ENCODE measurements around the gene GALNT9.

The GALNT9 gene

GRCh38 chr12:132328282-132329029, 933 bp downstream of the GALNT9 start:
- no peak for DNase-seq (ENCODE audit: low spot score)
- no peak for TF ChIP-seq CTCF (IDR thresholded peaks at IDR 0.05; ENCODE audit: extremely low read depth, missing control alignments)

GRCh38 chr12:132327336-132328171, 1.8 kb downstream of the GALNT9 start:
- no peak for DNase-seq (ENCODE audit: low spot score)
- TF ChIP-seq CTCF (IDR thresholded peaks at IDR 0.05; ENCODE audit: extremely low read depth, missing control alignments) = no peak

- no peak for DNase-seq (ENCODE audit: low spot score)
- no peak for TF ChIP-seq CTCF (IDR thresholded peaks at IDR 0.05; ENCODE audit: extremely low read depth, missing control alignments)
Observed at GRCh38 chr12:132326646-132327045, 2.7 kb downstream of the GALNT9 start.

- no peak for DNase-seq (ENCODE audit: low spot score)
- TF ChIP-seq CTCF (IDR thresholded peaks at IDR 0.05; ENCODE audit: extremely low read depth, missing control alignments) = no peak
Observed at GRCh38 chr12:132325733-132326130, 3.7 kb downstream of the GALNT9 start.

- TF ChIP-seq CTCF (IDR thresholded peaks at IDR 0.05; ENCODE audit: extremely low read depth, missing control alignments) = no peak
- no peak for DNase-seq (ENCODE audit: low spot score)
Observed at GRCh38 chr12:132324841-132325732, 4.3 kb downstream of the GALNT9 start.

GRCh38 chr12:132324173-132324572, 5.2 kb downstream of the GALNT9 start:
- DNase-seq (ENCODE audit: low spot score) = no peak
- no peak for TF ChIP-seq CTCF (IDR thresholded peaks at IDR 0.05; ENCODE audit: extremely low read depth, missing control alignments)

Data from GM20000 (cell line).